Measurements from ENCODE around the gene NPPB.

The NPPB gene

GRCh38 chr1:11838349-11839272 lies 20.1 kb downstream of the NPPB start:
- TF ChIP-seq EZH2 (IDR thresholded peaks at IDR 0.05; ENCODE audit: borderline replicate concordance, low read length) (no peak), CTCF (IDR thresholded peaks at IDR 0.05; ENCODE audit: low read length) (peak; percentile 97)
- H3K4me3 ChIP-seq (ENCODE audit: low read depth, low read length, poor library complexity, severe bottlenecking): no peak overlapping the region

GRCh38 chr1:11837767-11838348 lies 20.9 kb downstream of the NPPB start:
- Histone ChIP-seq H3K36me3 (ENCODE audit: insufficient read depth, low read length) (peaks cover 83% of the 10 kb centered on the region), H3K9ac (ENCODE audit: low read length) (no peak overlapping the region), H3K4me2 (ENCODE audit: low read length) (no peak overlapping the region), H3K79me2 (ENCODE audit: insufficient read depth, low read length) (no peaks in the 10 kb centered on the region), H4K20me1 (ENCODE audit: insufficient read depth, low read length) (no peaks in the 10 kb centered on the region), H3K27ac (ENCODE audit: low read depth, low read length, poor library complexity, severe bottlenecking) (no peak overlapping the region), H3K4me1 (ENCODE audit: insufficient read depth, low read length, severe bottlenecking) (peaks cover 20% of the 10 kb centered on the region), H3K9me3 (ENCODE audit: low read length) (no peaks in the 10 kb centered on the region), H3K9me2 (ENCODE audit: low read depth, low read length) (no peaks in the 10 kb centered on the region), H2AFZ (ENCODE audit: low read length) (no peak overlapping the region), H3K27me3 (ENCODE audit: insufficient read depth, low read length) (no peaks in the 10 kb centered on the region), H3K4me3 (ENCODE audit: low read depth, low read length, poor library complexity, severe bottlenecking) (no peak overlapping the region), H3F3A (ENCODE audit: insufficient read depth, low read length) (no peaks in the 10 kb centered on the region)
- TF ChIP-seq CTCF (IDR thresholded peaks at IDR 0.05; ENCODE audit: low read length) (no peak), EZH2 (IDR thresholded peaks at IDR 0.05; ENCODE audit: borderline replicate concordance, low read length) (no peak)

More at GRCh38 chr1:11838349-11839272, 20.1 kb downstream of the NPPB start:
- Histone ChIP-seq H3K27me3 (ENCODE audit: insufficient read depth, low read length) (no peaks in the 10 kb centered on the region), H3K9me3 (ENCODE audit: low read length) (no peaks in the 10 kb centered on the region), H3K36me3 (ENCODE audit: insufficient read depth, low read length) (peaks cover 76% of the 10 kb centered on the region), H3K79me2 (ENCODE audit: insufficient read depth, low read length) (no peaks in the 10 kb centered on the region), H3F3A (ENCODE audit: insufficient read depth, low read length) (no peaks in the 10 kb centered on the region), H3K9ac (ENCODE audit: low read length) (no peak overlapping the region), H2AFZ (ENCODE audit: low read length) (no peak overlapping the region), H3K4me1 (ENCODE audit: insufficient read depth, low read length, severe bottlenecking) (peaks cover 22% of the 10 kb centered on the region), H4K20me1 (ENCODE audit: insufficient read depth, low read length) (no peaks in the 10 kb centered on the region), H3K4me2 (ENCODE audit: low read length) (no peak overlapping the region), H3K27ac (ENCODE audit: low read depth, low read length, poor library complexity, severe bottlenecking) (no peak overlapping the region), H3K9me2 (ENCODE audit: low read depth, low read length) (no peaks in the 10 kb centered on the region)

- H3K4me3 ChIP-seq (ENCODE audit: low read depth, low read length, poor library complexity, severe bottlenecking): no peak overlapping the region
- H3K27ac ChIP-seq (ENCODE audit: low read depth, low read length, poor library complexity, severe bottlenecking): no peak overlapping the region
- no peak overlapping the region for H2AFZ ChIP-seq (ENCODE audit: low read length)
- H3K9me3 ChIP-seq (ENCODE audit: low read length): no peaks in the 10 kb centered on the region
- no peaks in the 10 kb centered on the region for H4K20me1 ChIP-seq (ENCODE audit: insufficient read depth, low read length)
- no peak overlapping the region for H3K4me2 ChIP-seq (ENCODE audit: low read length)
- TF ChIP-seq EZH2 (IDR thresholded peaks at IDR 0.05; ENCODE audit: borderline replicate concordance, low read length) (no peak), CTCF (IDR thresholded peaks at IDR 0.05; ENCODE audit: low read length) (no peak)
- H3K4me1 ChIP-seq (ENCODE audit: insufficient read depth, low read length, severe bottlenecking): peaks cover 14% of the 10 kb centered on the region
- H3K9ac ChIP-seq (ENCODE audit: low read length): no peak overlapping the region
- no peaks in the 10 kb centered on the region for H3F3A ChIP-seq (ENCODE audit: insufficient read depth, low read length)
- no peaks in the 10 kb centered on the region for H3K9me2 ChIP-seq (ENCODE audit: low read depth, low read length)
- no peaks in the 10 kb centered on the region for H3K27me3 ChIP-seq (ENCODE audit: insufficient read depth, low read length)
- no peaks in the 10 kb centered on the region for H3K79me2 ChIP-seq (ENCODE audit: insufficient read depth, low read length)
- peaks cover 90% of the 10 kb centered on the region for H3K36me3 ChIP-seq (ENCODE audit: insufficient read depth, low read length)
Observed at GRCh38 chr1:11836955-11837766, 21.6 kb downstream of the NPPB start.

Measured in OCI-LY1 (cell line).